K562 (cell line): Measurements from ENCODE around the gene LSM4. TPM values are rescaled to one million over a fixed set of nuclear protein-coding genes. Genes with fewer than 3 reads are reported as not detected.

Experiments used
- ATAC-seq: fragments of 200-7000 bp; cut with Tn5 transposase; 3 replicates; pipeline ENCODE4 v1.9.1; 2020; ENCODE audit warnings: moderate library complexity
- BruUV-seq: library from RNA; stranded (reverse); fragments of 400-500 nt; replicated peaks from 2 replicates; lab custom pipeline; 2021; lab: Mats Ljungman, UMichigan
- CTCF ChIA-PET: fragments of 300-600 bp; formaldehyde crosslinking; extraction: SDS; loops from one replicate; lab custom pipeline; 2021; ENCODE audit warnings: low intra/inter-chr PET ratio; lab: Yijun Ruan, JAX
- POLR2A ChIA-PET: fragments of 300-600, 350-650 bp; sonication (Branson Sonifier 250); formaldehyde crosslinking; extraction: SDS; loops from one replicate; lab custom pipeline; 2021; ENCODE audit warnings: antibody characterized with exemption, inconsistent platforms; lab: Yijun Ruan, JAX
- DNase-seq, 4 experiments: peaks; one replicate each; pipeline versions ENCODE4 v3.0.0 to v3.0.0-alpha.2; 2011 to 2018; ENCODE audit warnings: low spot score in 3 of 4, mixed read lengths in 3 of 4; ENCODE audit errors: extremely low read depth in 1 of 4
- FAIRE-seq: peaks from 2 replicates; lab custom pipeline; 2011; peaks lifted over from hg19 to GRCh38; lab: Jason Lieb, UNC
- H2AFZ ChIP-seq: 2 replicates; pipeline ENCODE4 v1.6.0; 2011; ENCODE audit warnings: low read depth, low read length, control low read depth, inconsistent platforms
- H3K27ac ChIP-seq: fragments of 200-600 bp; 3 replicates; pipeline ENCODE4 v1.8.0; 2011; ENCODE audit warnings: low read depth, mild to moderate bottlenecking, control low read depth, inconsistent platforms, low read length, moderate library complexity, mixed read lengths; ENCODE audit errors: extremely low read depth
- H3K27me3 ChIP-seq, 2 experiments: fragments of 300-600 bp in 1 of 2; 2 replicates in 1 of 2; 3 replicates in 1 of 2; pipeline versions ENCODE4 v1.6.0 to v1.8.0; 2011; ENCODE audit warnings: inconsistent platforms in 2 of 2, low read length in 2 of 2, mild to moderate bottlenecking in 1 of 2, mixed read lengths in 1 of 2, moderate library complexity in 1 of 2; ENCODE audit not compliant: control insufficient read depth in 2 of 2, insufficient read depth in 2 of 2
- H3K36me3 ChIP-seq: fragments of 300-600 bp; 3 replicates; pipeline ENCODE4 v1.8.0; 2011; ENCODE audit warnings: mild to moderate bottlenecking, low read length, inconsistent platforms; ENCODE audit not compliant: control insufficient read depth, insufficient read depth
- H3K4me1 ChIP-seq, 2 experiments: fragments of 200-600 bp in 1 of 2; replicated peaks in 1 of 2; 2 replicates in 1 of 2; 3 replicates in 1 of 2; pipeline versions ENCODE4 v1.5.1 to v1.8.0; 2011; ENCODE audit warnings: inconsistent platforms in 2 of 2, low read length in 2 of 2, mild to moderate bottlenecking in 1 of 2, mixed read lengths in 1 of 2, moderate library complexity in 1 of 2; ENCODE audit not compliant: control insufficient read depth in 2 of 2, insufficient read depth in 2 of 2
- H3K4me2 ChIP-seq: 2 replicates; pipeline ENCODE4 v1.6.1; 2011; ENCODE audit warnings: low read length, control low read depth, inconsistent platforms, mixed read lengths; ENCODE audit not compliant: insufficient read depth
- H3K4me3 ChIP-seq: fragments of 200-600 bp; sonication (generic), shearing (Covaris generic); 2 replicates; pipeline ENCODE4 v1.5.1; 2016; ENCODE audit warnings: control low read depth, inconsistent platforms
- H3K79me2 ChIP-seq: fragments of 200-600 bp; 3 replicates; pipeline ENCODE4 v1.8.0; 2011; ENCODE audit warnings: low read length, inconsistent platforms; ENCODE audit not compliant: control insufficient read depth, insufficient read depth
- H3K9ac ChIP-seq, 2 experiments: 2 replicates each; pipeline versions ENCODE4 v1.6.0 to v1.6.1; 2011; ENCODE audit warnings: low read depth in 2 of 2, low read length in 2 of 2, control low read depth in 1 of 2, inconsistent platforms in 1 of 2, mild to moderate bottlenecking in 1 of 2, mixed read lengths in 1 of 2; ENCODE audit not compliant: insufficient read depth in 1 of 2
- H3K9me1 ChIP-seq: one replicate; pipeline ENCODE4 v1.6.0; 2011; ENCODE audit warnings: inconsistent platforms, mild to moderate bottlenecking, low read length, moderate library complexity; ENCODE audit not compliant: control insufficient read depth, insufficient read depth
- H3K9me3 ChIP-seq: replicated peaks from 2 replicates; pipeline ENCODE4 v1.5.1; 2011; ENCODE audit warnings: low read depth, low read length, inconsistent platforms; ENCODE audit not compliant: control insufficient read depth, insufficient read depth
- H4K20me1 ChIP-seq: replicated peaks from 2 replicates; pipeline ENCODE4 v1.6.1; 2011; ENCODE audit warnings: low read length, inconsistent platforms, mixed read lengths; ENCODE audit not compliant: control insufficient read depth, insufficient read depth
- DPF2 ChIP-seq: fragments of 450-650 bp; IDR thresholded peaks from 2 replicates; pipeline ENCODE4 v1.6.1; 2016
- ELF4 ChIP-seq: fragments of 450-650 bp; formaldehyde crosslinking; IDR thresholded peaks from 2 replicates; pipeline ENCODE4 v1.4.0; 2022; ENCODE audit warnings: missing genetic modification characterization
- KLF10 ChIP-seq: fragments of 250-450 bp; sonication (Bioruptor Pico); IDR thresholded peaks from 2 replicates; pipeline ENCODE4 v1.6.1; 2021; ENCODE audit warnings: matching md5 sums
- MEF2A ChIP-seq: IDR thresholded peaks from 2 replicates; pipeline ENCODE4 v1.6.1; 2011; ENCODE audit warnings: low read depth, mild to moderate bottlenecking, low read length, moderate library complexity; ENCODE audit not compliant: control insufficient read depth
- MYBL2 ChIP-seq, 2 experiments: fragments of 450-650 bp in 1 of 2; sonication (generic) in 1 of 2; formaldehyde crosslinking in 1 of 2; IDR thresholded peaks; 2 replicates each; pipeline versions ENCODE4 v1.6.1 to v1.8.1; 2017 to 2022; ENCODE audit warnings: borderline replicate concordance in 1 of 2, inconsistent platforms in 1 of 2, low read depth in 1 of 2, mild to moderate bottlenecking in 1 of 2, missing genetic modification reagents in 1 of 2, moderate library complexity in 1 of 2
- NCOA6 ChIP-seq: fragments of 450-650 bp; IDR thresholded peaks from 2 replicates; pipeline ENCODE4 v1.6.1; 2017; ENCODE audit warnings: mild to moderate bottlenecking
- NEUROD1 ChIP-seq: fragments of 150-350 bp; IDR thresholded peaks from 2 replicates; pipeline ENCODE4 v1.6.1; 2014; ENCODE audit warnings: borderline replicate concordance, low read length, low read depth; ENCODE audit not compliant: partially characterized antibody
- ZNF124 ChIP-seq: sonication (generic); formaldehyde crosslinking; IDR thresholded peaks from 2 replicates; pipeline ENCODE4 v1.8.1; 2022; ENCODE audit warnings: missing genetic modification reagents
- ZNF77 ChIP-seq: fragments of 250-450 bp; sonication (Bioruptor Pico); IDR thresholded peaks from 2 replicates; pipeline ENCODE4 v1.5.0; 2020
- WGBS: fragments of 100-300 bp; shearing (Covaris generic); methylation state at CpG from one replicate; pipeline ENCODE4 v1.1.6; 2016; ENCODE audit warnings: low coverage, mixed read lengths; ENCODE audit not compliant: insufficient coverage; ENCODE audit errors: missing lambda C conversion rate; 5-methylcytosine and 5-hydroxymethylcytosine counted together
- in situ Hi-C: fragments of 300-500 bp; cut with MboI; formaldehyde crosslinking; loops from 4 replicates; pipeline ENCODE4 v1.15.0; 2018; ENCODE audit warnings: inconsistent platforms, mixed read lengths
- intact Hi-C: fragments of 100-400 bp; cut with micrococcal nuclease; formaldehyde crosslinking; loops from 2 replicates; pipeline ENCODE4 v1.14.2; 2022
- polyA plus RNA-seq, 8 experiments: library from polyadenylated mRNA; depleted of rRNA in 4 of 8; stranded (reverse) in 5 of 8; unstranded in 3 of 8; fragments of >200 nt; fragmentation: Nextera tagmentation in 2 of 8; fragmentation: Illumina TruSeq in 1 of 8; extraction: Ambion mirVana in 2 of 8; extraction: Trizol in 1 of 8; gene quantifications; 2 replicates each; pipeline versions ENCODE4 v1.2.1 to v1.2.3, GENCODE V29; 2011 to 2014; ENCODE audit warnings: inconsistent platforms in 1 of 8, missing spikeins in 1 of 8
- total RNA-seq, 7 experiments: library from RNA; depleted of rRNA in 6 of 7; stranded (reverse); fragments of >200 nt in 6 of 7; fragmentation: Illumina TruSeq in 2 of 7; extraction: Trizol in 2 of 7; gene quantifications; 2 replicates each; pipeline versions ENCODE4 v1.2.1 to v1.2.3, GENCODE V29; 2011 to 2021; ENCODE audit warnings: low replicate concordance in 1 of 7
- TF ChIP-seq, protein P1 (sequence below): fragments of 450-650 bp; IDR thresholded peaks from 2 replicates; pipeline ENCODE4 v1.6.1; 2014; ENCODE audit warnings: low read depth, mild to moderate bottlenecking, moderate library complexity, borderline replicate concordance
- TF ChIP-seq, protein P2 (sequence below): IDR thresholded peaks from 2 replicates; pipeline ENCODE4 v1.6.1; 2011; ENCODE audit warnings: borderline replicate concordance, low read depth, mild to moderate bottlenecking, moderate library complexity, low read length; ENCODE audit not compliant: insufficient read depth, poor library complexity, severe bottlenecking
- TF ChIP-seq, protein P3 (sequence below): sonication (generic); formaldehyde crosslinking; IDR thresholded peaks from 2 replicates; pipeline ENCODE4 v1.8.0; 2022; ENCODE audit warnings: missing genetic modification reagents, mild to moderate bottlenecking, borderline replicate concordance
- TF ChIP-seq, protein P4 (sequence below): fragments of 250-450 bp; sonication (Bioruptor Pico); IDR thresholded peaks from 2 replicates; pipeline ENCODE4 v1.9.0; 2021; ENCODE audit warnings: mild to moderate bottlenecking
- TF ChIP-seq, protein P5 (sequence below): sonication (generic); formaldehyde crosslinking; IDR thresholded peaks from 2 replicates; pipeline ENCODE4 v1.8.0; 2022; ENCODE audit warnings: mild to moderate bottlenecking, missing genetic modification reagents

The LSM4 gene
- total and polyA plus RNA-seq, 9 of the 15 experiments (the other 6 are each of a cell fraction or from before 2014, with no cell fraction given): 11.9 to 763 (median 202) TPM

DNA sequence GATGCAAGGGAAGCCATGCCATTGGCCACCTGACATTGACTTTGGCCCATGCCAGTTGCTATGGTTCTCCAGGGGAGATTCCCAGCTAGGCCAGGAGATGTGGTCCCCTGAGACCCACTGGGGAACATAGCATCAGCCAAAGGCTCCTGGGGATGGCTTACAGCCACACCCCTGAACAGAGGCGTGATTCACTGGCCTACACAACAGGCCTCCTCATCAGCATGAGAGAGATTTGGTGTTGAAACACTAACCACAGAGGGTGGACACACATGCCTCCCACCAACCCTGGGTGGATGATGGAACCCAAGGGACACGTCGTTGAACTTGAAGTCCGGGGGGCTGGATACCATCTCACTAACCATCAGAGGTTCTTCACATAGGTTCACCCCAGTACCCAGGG is 63.0 kb downstream of the LSM4 start:
- Histone ChIP-seq H3K27me3 (peaks cover 5 to 22% of the 10 kb centered on the region in 2 experiments; a peak in 3 of 5 replicates), H3K27ac (no peak overlapping the region), H3K9me1 (no peaks in the 10 kb centered on the region), H3K9me3 (no peaks in the 10 kb centered on the region), H4K20me1 (no peaks in the 10 kb centered on the region), H3K4me1 (peaks cover 8 to 38% of the 10 kb centered on the region in 2 experiments), H3K4me3 (no peak overlapping the region), H3K36me3 (no peaks in the 10 kb centered on the region), H3K4me2 (no peak overlapping the region), H2AFZ (no peak overlapping the region), H3K9ac (no peak overlapping the region), H3K79me2 (no peaks in the 10 kb centered on the region)
- no peak for DNase-seq
- ATAC-seq: no peak
- in situ Hi-C loops: loop anchor here (5.0 kb wide), 1 partner anchor 158 kb away; no protein-coding TSS in a partner anchor
- intact Hi-C loops: no loop called here
- no peak for TF ChIP-seq ZNF77 (CRISPR knock-in tag)
- TF ChIP-seq, protein P1, sequence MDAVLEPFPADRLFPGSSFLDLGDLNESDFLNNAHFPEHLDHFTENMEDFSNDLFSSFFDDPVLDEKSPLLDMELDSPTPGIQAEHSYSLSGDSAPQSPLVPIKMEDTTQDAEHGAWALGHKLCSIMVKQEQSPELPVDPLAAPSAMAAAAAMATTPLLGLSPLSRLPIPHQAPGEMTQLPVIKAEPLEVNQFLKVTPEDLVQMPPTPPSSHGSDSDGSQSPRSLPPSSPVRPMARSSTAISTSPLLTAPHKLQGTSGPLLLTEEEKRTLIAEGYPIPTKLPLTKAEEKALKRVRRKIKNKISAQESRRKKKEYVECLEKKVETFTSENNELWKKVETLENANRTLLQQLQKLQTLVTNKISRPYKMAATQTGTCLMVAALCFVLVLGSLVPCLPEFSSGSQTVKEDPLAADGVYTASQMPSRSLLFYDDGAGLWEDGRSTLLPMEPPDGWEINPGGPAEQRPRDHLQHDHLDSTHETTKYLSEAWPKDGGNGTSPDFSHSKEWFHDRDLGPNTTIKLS: no peak
- TF ChIP-seq ELF4 (CRISPR knock-in tag): no peak
- no peak for TF ChIP-seq ZNF124 (CRISPR knock-in tag)
- TF ChIP-seq, protein P2, sequence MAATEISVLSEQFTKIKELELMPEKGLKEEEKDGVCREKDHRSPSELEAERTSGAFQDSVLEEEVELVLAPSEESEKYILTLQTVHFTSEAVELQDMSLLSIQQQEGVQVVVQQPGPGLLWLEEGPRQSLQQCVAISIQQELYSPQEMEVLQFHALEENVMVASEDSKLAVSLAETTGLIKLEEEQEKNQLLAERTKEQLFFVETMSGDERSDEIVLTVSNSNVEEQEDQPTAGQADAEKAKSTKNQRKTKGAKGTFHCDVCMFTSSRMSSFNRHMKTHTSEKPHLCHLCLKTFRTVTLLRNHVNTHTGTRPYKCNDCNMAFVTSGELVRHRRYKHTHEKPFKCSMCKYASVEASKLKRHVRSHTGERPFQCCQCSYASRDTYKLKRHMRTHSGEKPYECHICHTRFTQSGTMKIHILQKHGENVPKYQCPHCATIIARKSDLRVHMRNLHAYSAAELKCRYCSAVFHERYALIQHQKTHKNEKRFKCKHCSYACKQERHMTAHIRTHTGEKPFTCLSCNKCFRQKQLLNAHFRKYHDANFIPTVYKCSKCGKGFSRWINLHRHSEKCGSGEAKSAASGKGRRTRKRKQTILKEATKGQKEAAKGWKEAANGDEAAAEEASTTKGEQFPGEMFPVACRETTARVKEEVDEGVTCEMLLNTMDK: no peak
- no peak for TF ChIP-seq KLF10 (CRISPR knock-in tag)
- TF ChIP-seq, protein P3, sequence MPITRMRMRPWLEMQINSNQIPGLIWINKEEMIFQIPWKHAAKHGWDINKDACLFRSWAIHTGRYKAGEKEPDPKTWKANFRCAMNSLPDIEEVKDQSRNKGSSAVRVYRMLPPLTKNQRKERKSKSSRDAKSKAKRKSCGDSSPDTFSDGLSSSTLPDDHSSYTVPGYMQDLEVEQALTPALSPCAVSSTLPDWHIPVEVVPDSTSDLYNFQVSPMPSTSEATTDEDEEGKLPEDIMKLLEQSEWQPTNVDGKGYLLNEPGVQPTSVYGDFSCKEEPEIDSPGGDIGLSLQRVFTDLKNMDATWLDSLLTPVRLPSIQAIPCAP (CRISPR knock-in tag): no peak
- TF ChIP-seq NCOA6: no peak
- TF ChIP-seq MEF2A: no peak
- no peak for TF ChIP-seq MYBL2 (IDR thresholded peaks at IDR 0.05; ENCODE audit: low read depth)
- no peak for TF ChIP-seq MYBL2 (CRISPR knock-in tag; IDR thresholded peaks at IDR 0.05; ENCODE audit: borderline replicate concordance)
- no peak for TF ChIP-seq DPF2
- TF ChIP-seq, protein P4, sequence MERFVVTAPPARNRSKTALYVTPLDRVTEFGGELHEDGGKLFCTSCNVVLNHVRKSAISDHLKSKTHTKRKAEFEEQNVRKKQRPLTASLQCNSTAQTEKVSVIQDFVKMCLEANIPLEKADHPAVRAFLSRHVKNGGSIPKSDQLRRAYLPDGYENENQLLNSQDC (CRISPR knock-in tag): no peak
- TF ChIP-seq, protein P5, sequence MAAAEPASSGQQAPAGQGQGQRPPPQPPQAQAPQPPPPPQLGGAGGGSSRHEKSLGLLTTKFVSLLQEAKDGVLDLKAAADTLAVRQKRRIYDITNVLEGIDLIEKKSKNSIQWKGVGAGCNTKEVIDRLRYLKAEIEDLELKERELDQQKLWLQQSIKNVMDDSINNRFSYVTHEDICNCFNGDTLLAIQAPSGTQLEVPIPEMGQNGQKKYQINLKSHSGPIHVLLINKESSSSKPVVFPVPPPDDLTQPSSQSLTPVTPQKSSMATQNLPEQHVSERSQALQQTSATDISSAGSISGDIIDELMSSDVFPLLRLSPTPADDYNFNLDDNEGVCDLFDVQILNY: no peak
- TF ChIP-seq NEUROD1: no peak
- no peak for FAIRE-seq
- no TSS peak for BruUV-seq
- 2% methylated on average over 4 of the region's 4 CpGs for WGBS
- POLR2A ChIA-PET: interaction anchor here (0.5 to 3.4 kb wide), 4 partner anchors 19 to 562 kb away, joined by 3 to 22 read pairs (median 4); no protein-coding TSS in a partner anchor
- CTCF ChIA-PET: no interaction called here
